ENCODE results near the gene TSPEAR. TPM values are rescaled to one million over a fixed set of nuclear protein-coding genes. Genes with fewer than 3 reads are reported as not detected.

TSPEAR gene
- total RNA-seq, 2 donors from 2014 or later: not detected

DNA sequence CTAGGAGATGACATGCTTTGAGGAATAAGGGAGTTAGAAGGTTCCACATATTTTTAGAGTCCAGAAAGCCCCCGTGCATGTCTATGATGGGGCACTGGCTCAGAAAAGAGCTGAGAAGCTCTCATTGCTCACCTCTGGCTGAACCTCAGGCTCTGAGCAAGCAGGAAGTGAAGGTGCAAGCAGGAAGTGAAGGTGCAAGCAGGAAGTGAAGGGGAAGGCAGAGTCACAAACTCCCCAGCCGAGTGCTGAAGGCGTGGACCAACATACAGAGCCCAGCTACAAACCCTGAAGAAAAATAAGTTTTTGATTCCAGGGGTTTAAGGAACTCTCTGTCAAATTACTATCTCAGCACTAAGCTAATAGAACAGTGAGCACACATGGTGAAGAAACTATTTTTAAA lies 92.5 kb downstream of the TSPEAR start:
- ATAC-seq (ENCODE audit: insufficient number of reproducible peaks, low FRiP score, low read depth) (no peak), DNase-seq (ENCODE audit: low spot score) (no peak)
- H3K27ac ChIP-seq: no peak overlapping the region
- no peak overlapping the region for H3K4me3 ChIP-seq
- TF ChIP-seq, protein P1, sequence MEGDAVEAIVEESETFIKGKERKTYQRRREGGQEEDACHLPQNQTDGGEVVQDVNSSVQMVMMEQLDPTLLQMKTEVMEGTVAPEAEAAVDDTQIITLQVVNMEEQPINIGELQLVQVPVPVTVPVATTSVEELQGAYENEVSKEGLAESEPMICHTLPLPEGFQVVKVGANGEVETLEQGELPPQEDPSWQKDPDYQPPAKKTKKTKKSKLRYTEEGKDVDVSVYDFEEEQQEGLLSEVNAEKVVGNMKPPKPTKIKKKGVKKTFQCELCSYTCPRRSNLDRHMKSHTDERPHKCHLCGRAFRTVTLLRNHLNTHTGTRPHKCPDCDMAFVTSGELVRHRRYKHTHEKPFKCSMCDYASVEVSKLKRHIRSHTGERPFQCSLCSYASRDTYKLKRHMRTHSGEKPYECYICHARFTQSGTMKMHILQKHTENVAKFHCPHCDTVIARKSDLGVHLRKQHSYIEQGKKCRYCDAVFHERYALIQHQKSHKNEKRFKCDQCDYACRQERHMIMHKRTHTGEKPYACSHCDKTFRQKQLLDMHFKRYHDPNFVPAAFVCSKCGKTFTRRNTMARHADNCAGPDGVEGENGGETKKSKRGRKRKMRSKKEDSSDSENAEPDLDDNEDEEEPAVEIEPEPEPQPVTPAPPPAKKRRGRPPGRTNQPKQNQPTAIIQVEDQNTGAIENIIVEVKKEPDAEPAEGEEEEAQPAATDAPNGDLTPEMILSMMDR (IDR thresholded peaks at IDR 0.05): no peak
- peaks cover 3% of the 10 kb centered on the region for H3K9me3 ChIP-seq
- no peaks in the 10 kb centered on the region for H3K4me1 ChIP-seq (ENCODE audit: control insufficient read depth in 1 of 2, low read depth in 2 of 2)
- H3K36me3 ChIP-seq: no peaks in the 10 kb centered on the region
- H3K27me3 ChIP-seq (replicated peaks; ENCODE audit: insufficient read depth): no peaks in the 10 kb centered on the region

DNA sequence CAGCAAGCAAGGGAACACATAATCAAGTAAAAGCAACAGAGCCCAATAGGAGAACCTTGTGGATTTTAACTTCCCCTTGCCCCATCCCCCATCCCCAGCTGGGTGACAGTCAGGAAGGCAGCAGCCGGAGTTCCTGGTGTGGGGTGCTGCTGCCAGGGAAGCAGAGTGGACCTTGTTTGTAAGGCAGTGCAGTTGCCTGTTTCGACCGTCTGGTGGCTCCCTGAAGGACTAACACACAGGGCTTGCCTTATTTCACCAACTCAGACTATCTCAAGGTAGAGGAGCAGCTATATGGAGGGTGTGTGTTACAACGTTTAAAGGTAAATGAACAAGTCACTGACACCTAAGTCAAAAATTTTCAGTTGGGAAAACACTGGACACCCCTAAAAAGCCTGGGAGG lies 92.9 kb downstream of the TSPEAR start:
- Histone ChIP-seq H3K4me3 (no peak overlapping the region), H3K27me3 (replicated peaks; ENCODE audit: insufficient read depth) (no peaks in the 10 kb centered on the region), H3K27ac (no peak overlapping the region), H3K4me1 (ENCODE audit: control insufficient read depth in 1 of 2, low read depth in 2 of 2) (no peaks in the 10 kb centered on the region), H3K36me3 (no peaks in the 10 kb centered on the region), H3K9me3 (peaks cover 2% of the 10 kb centered on the region)
- TF ChIP-seq, protein P1 (IDR thresholded peaks at IDR 0.05): no peak
- ATAC-seq (ENCODE audit: insufficient number of reproducible peaks, low FRiP score, low read depth) (no peak), DNase-seq (ENCODE audit: low spot score) (no peak)

DNA sequence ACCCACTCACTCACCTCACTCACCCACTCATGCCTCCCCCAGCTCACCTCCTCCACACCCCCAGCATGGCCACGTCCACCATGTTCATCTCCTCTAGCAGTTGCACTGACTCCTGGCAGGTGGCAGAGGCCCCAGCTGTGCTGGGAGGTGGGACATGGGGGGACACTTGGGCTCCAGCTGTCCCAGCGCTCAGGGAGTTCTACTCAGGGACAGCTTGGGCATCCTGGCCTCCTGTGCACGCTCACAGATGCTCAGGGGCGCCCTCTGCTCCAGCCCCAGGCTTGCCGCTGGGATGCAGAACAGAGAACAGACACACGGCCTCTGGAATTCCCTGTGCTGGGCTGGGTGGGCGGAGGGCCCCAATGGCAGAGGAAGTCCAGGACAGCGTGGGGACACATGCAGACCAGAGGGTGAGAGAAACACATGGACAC lies 94.3 kb downstream of the TSPEAR start:
- H3K4me1 ChIP-seq (ENCODE audit: control insufficient read depth in 1 of 2, low read depth in 2 of 2): no peaks in the 10 kb centered on the region
- no peaks in the 10 kb centered on the region for H3K27me3 ChIP-seq (replicated peaks; ENCODE audit: insufficient read depth)
- no peak overlapping the region for H3K4me3 ChIP-seq
- H3K27ac ChIP-seq: no peak overlapping the region
- H3K9me3 ChIP-seq: no peaks in the 10 kb centered on the region
- no peak for DNase-seq (ENCODE audit: low spot score)
- TF ChIP-seq, protein P1 (IDR thresholded peaks at IDR 0.05): no peak
- no peaks in the 10 kb centered on the region for H3K36me3 ChIP-seq
- ATAC-seq (ENCODE audit: insufficient number of reproducible peaks, low FRiP score, low read depth): no peak

DNA sequence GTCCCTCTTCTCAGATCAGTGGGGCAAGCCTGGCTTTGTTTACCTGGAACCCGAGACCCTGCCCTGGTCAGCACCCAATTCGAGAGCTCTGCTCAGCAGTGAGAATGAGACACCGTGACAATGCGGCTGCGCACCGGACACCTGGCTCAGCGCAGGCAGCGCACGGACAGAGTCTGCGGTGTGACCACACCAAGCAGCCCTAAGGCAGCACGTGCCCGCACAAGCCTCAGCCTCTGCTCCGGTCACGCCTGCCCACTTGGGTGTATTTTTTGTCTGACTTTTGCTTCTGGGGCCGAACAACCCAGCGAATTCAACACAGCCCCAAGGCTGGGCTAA lies 94.8 kb downstream of the TSPEAR start:
- ATAC-seq (ENCODE audit: insufficient number of reproducible peaks, low FRiP score, low read depth): no peak

DNA sequence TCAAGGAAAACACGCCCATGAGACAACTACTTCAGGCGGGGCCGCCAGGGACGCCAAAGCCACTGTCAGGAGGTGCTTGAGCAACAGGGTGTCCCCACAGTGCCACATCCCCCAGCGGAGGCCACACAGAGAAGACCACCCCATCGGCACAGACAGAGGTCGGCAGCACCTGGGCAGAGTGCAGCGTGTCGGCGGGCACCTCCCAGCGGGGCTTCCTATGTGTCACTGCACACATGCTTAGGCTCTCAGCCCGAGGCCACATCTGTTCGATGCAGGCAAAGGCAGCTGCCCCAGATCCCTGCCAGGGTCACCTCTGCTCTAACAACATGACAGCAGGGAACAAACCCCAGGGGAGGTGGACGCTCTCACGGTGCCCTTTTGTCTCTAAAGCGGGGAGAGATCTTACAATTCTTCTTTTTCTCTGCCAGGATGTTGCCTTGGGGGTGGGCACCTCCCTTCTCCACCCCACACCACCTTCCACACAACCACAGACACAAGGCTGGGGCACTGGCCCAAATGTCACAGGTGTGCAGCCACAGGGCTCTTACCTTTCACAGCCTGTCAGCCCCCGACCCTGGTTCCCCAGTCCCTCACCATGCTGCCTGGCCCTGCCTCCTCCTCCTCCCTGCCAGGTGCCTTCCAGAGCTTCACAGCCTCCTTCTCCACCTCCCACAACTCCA lies 95.3 kb downstream of the TSPEAR start:
- no peak overlapping the region for H3K27ac ChIP-seq
- no peaks in the 10 kb centered on the region for H3K9me3 ChIP-seq
- H3K4me3 ChIP-seq: no peak overlapping the region
- H3K4me1 ChIP-seq (ENCODE audit: control insufficient read depth in 1 of 2, low read depth in 2 of 2): no peaks in the 10 kb centered on the region
- no peaks in the 10 kb centered on the region for H3K27me3 ChIP-seq (replicated peaks; ENCODE audit: insufficient read depth)
- no peak for ATAC-seq (ENCODE audit: insufficient number of reproducible peaks, low FRiP score, low read depth)
- DNase-seq (ENCODE audit: low spot score): no peak
- H3K36me3 ChIP-seq: no peaks in the 10 kb centered on the region
- TF ChIP-seq, protein P1 (IDR thresholded peaks at IDR 0.05): no peak

More for the DNA sequence above, 94.8 kb downstream of the TSPEAR start:
- H3K4me3 ChIP-seq: no peak overlapping the region
- H3K36me3 ChIP-seq: no peaks in the 10 kb centered on the region
- TF ChIP-seq, protein P1 (IDR thresholded peaks at IDR 0.05): no peak
- no peak for DNase-seq (ENCODE audit: low spot score)
- H3K27ac ChIP-seq: no peak overlapping the region
- H3K9me3 ChIP-seq: no peaks in the 10 kb centered on the region
- no peaks in the 10 kb centered on the region for H3K4me1 ChIP-seq (ENCODE audit: control insufficient read depth in 1 of 2, low read depth in 2 of 2)
- H3K27me3 ChIP-seq (replicated peaks; ENCODE audit: insufficient read depth): no peaks in the 10 kb centered on the region
